Esophagus squamous epithelium (tissue), 5 donors: ENCODE results near the gene PTPRD. TPM values are rescaled to one million over a fixed set of nuclear protein-coding genes. Genes with fewer than 3 reads are reported as not detected.

ENCODE experiments used
- DNase-seq: peaks from one replicate; lab custom pipeline; 2025; lab: John Stamatoyannopoulos, UW
- H3K27ac ChIP-seq, 4 donors: fragments of 200-600 bp; sonication (generic); one replicate each; pipeline ENCODE4 v1.5.1; 2016 to 2019; ENCODE audit warnings: mild to moderate bottlenecking in 1 of 4
- H3K27me3 ChIP-seq, 4 donors: fragments of 200-600 bp; sonication (generic); 1 replicate in 3 of 4; 2 replicates in 1 of 4; pipeline versions ENCODE4 v1.5.1 to v1.6.0; 2017 to 2021; ENCODE audit warnings: antibody characterized with exemption in 1 of 4
- H3K36me3 ChIP-seq, 3 donors: fragments of 200-600 bp; sonication (generic); one replicate each; pipeline ENCODE4 v1.5.1; 2016 to 2019
- H3K4me1 ChIP-seq, 3 donors: fragments of 200-600 bp; sonication (generic); one replicate each; pipeline ENCODE4 v1.5.1; 2017 to 2019
- H3K4me3 ChIP-seq, 4 donors: fragments of 200-600 bp; sonication (generic); 1 replicate in 3 of 4; 2 replicates in 1 of 4; pipeline ENCODE4 v1.5.1; 2016 to 2019; ENCODE audit warnings: mild to moderate bottlenecking in 2 of 4, moderate library complexity in 1 of 4
- H3K9me3 ChIP-seq, 3 donors: fragments of 200-600 bp; sonication (generic); one replicate each; pipeline ENCODE4 v1.5.1; 2016 to 2019
- POLR2A ChIP-seq, 4 donors: fragments of 450-650 bp; IDR thresholded peaks; one replicate each; pipeline ENCODE4 v1.6.1; 2017; ENCODE audit warnings: antibody characterized with exemption in 4 of 4, mild to moderate bottlenecking in 4 of 4, moderate library complexity in 3 of 4
- WGBS, 2 donors: methylation state at CpG; one replicate each; pipeline ENCODE4 v1.1.5; 2018; 5-methylcytosine and 5-hydroxymethylcytosine counted together
- intact Hi-C: fragments of 100-400 bp; cut with DNase I; formaldehyde crosslinking; loops from one replicate; pipeline ENCODE4 v1.15.0; 2022
- total RNA-seq, 4 donors: library from RNA; depleted of rRNA; stranded (reverse); fragments of >200 nt; gene quantifications; one replicate each; pipeline ENCODE4 v1.1.0, GENCODE V29; 2016
- TF ChIP-seq, protein P1 (sequence below), 6 experiments: fragments of 450-650 bp in 4 of 6; fragments of 200-600 bp in 2 of 6; sonication (generic) in 2 of 6; IDR thresholded peaks; one replicate each; pipeline ENCODE4 v1.5.1; 2016 to 2019; ENCODE audit warnings: antibody characterized with exemption in 6 of 6, mild to moderate bottlenecking in 4 of 6, moderate library complexity in 4 of 6
- donor health status: DM: yes; HTN: yes; CAD: no.

The PTPRD gene
- total RNA-seq, 4 donors from 2014 or later: 0.23 to 16.3 (median 6.6) TPM

DNA sequence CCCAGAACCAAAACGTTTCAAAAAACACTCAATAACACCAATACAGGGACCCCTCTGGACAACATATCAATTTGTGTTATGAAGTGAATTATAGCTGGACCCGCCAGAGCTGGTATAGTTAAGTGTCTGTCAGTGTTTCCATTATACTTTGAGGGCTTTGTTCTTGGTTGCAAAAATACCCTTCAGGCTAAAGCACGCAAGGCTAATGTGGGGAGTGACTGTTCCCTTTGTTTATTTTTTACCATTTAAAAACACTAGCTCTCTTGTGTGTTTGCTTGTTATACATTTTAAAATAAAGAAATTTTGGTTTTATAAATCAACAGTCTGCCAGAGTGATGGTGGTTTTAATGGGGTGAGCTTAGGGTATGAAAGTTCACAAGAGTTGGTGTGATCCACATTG lies 859.5 kb downstream of the PTPRD start:
- Histone ChIP-seq H3K4me3 (no peak overlapping the region), H3K36me3 (no peaks in the 10 kb centered on the region), H3K27me3 (no peaks in the 10 kb centered on the region), H3K27ac (no peak overlapping the region), H3K9me3 (no peaks in the 10 kb centered on the region), H3K4me1 (no peaks in the 10 kb centered on the region)
- intact Hi-C loops: no loop called here
- no peak for TF ChIP-seq POLR2A (IDR thresholded peaks at IDR 0.05)
- TF ChIP-seq, protein P1, sequence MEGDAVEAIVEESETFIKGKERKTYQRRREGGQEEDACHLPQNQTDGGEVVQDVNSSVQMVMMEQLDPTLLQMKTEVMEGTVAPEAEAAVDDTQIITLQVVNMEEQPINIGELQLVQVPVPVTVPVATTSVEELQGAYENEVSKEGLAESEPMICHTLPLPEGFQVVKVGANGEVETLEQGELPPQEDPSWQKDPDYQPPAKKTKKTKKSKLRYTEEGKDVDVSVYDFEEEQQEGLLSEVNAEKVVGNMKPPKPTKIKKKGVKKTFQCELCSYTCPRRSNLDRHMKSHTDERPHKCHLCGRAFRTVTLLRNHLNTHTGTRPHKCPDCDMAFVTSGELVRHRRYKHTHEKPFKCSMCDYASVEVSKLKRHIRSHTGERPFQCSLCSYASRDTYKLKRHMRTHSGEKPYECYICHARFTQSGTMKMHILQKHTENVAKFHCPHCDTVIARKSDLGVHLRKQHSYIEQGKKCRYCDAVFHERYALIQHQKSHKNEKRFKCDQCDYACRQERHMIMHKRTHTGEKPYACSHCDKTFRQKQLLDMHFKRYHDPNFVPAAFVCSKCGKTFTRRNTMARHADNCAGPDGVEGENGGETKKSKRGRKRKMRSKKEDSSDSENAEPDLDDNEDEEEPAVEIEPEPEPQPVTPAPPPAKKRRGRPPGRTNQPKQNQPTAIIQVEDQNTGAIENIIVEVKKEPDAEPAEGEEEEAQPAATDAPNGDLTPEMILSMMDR (IDR thresholded peaks at IDR 0.05): no peak
- WGBS, 2 donors: 37 to 43% methylated on average over 3 of the region's 3 CpGs
- no peak for DNase-seq

DNA sequence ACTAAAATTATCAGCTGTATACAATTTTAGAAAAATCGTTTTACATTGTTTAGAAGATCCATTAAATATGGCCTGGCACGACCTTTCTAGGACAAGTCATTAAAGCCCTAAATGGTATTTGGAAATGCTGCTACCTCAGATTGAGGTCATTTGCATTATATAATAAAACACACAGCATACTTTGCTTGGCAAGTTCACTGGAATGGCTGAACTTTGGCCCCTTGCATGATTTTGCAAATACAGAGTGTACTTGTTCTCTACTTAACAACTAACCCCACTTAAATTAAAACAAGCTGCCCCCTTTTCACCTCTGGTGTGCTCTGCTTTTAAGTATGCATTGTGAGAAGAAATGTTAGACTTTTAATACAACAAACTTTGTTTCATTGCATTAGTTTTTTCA lies 860.1 kb downstream of the PTPRD start:
- TF ChIP-seq, protein P1 (IDR thresholded peaks at IDR 0.05): no peak
- TF ChIP-seq POLR2A (IDR thresholded peaks at IDR 0.05): no peak
- no peaks in the 10 kb centered on the region for H3K27me3 ChIP-seq
- H3K4me1 ChIP-seq: no peaks in the 10 kb centered on the region
- no peak for DNase-seq
- intact Hi-C loops: no loop called here
- no peaks in the 10 kb centered on the region for H3K36me3 ChIP-seq
- H3K27ac ChIP-seq: no peak overlapping the region
- no peak overlapping the region for H3K4me3 ChIP-seq
- H3K9me3 ChIP-seq: no peaks in the 10 kb centered on the region
- 44% methylated on average over 2 of the region's 2 CpGs for WGBS, 2 donors

DNA sequence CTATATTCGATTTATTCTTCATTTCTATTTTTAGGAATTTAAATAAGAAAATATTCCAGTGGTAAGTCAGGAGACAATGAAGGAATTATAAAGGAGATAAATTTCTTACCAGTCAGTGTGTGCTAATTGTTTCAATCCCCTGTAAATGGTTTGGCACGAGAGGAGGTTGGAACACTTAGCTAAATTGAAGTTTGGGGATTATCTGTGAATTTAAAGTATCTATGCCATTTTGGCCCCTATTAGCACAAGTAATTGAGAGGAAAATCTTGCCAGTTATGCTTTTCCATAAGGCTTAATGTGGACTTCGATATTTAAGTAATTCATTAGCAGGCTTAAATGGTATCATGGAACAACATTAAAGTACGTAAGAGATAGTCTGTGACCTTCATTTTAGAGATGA lies 860.8 kb downstream of the PTPRD start:
- Histone ChIP-seq H3K36me3 (no peaks in the 10 kb centered on the region), H3K27ac (no peak overlapping the region), H3K27me3 (no peaks in the 10 kb centered on the region), H3K9me3 (no peaks in the 10 kb centered on the region), H3K4me3 (no peak overlapping the region), H3K4me1 (no peaks in the 10 kb centered on the region)
- TF ChIP-seq POLR2A (IDR thresholded peaks at IDR 0.05): no peak
- TF ChIP-seq, protein P1 (IDR thresholded peaks at IDR 0.05): no peak
- DNase-seq: no peak
- WGBS, 2 donors: 71% methylated on average over 4 of the region's 4 CpGs
- intact Hi-C loops: no loop called here

DNA sequence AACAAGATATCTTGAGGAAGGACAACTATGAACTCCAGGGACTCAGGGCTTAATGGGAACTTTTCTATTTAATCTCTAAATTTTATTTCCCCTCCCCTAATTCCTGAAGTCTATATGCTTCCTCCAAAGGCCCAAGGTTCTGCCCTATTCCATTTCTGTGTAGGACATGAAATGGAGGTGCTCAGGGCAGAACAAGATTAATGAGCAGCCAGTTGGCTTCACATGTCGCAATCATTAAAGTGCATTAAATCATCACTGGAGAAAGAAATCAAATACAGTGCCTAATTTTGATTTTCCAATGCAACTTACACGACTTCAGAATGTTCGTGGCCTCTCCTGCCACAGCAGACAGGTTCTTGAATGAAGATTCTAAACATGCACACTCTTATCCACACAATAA lies 862.1 kb downstream of the PTPRD start:
- intact Hi-C loops: no loop called here
- Histone ChIP-seq H3K27me3 (no peaks in the 10 kb centered on the region), H3K9me3 (no peaks in the 10 kb centered on the region), H3K4me3 (no peak overlapping the region), H3K27ac (no peak overlapping the region), H3K36me3 (no peaks in the 10 kb centered on the region), H3K4me1 (no peaks in the 10 kb centered on the region)
- no peak for TF ChIP-seq POLR2A (IDR thresholded peaks at IDR 0.05)
- TF ChIP-seq, protein P1 (IDR thresholded peaks at IDR 0.05): no peak
- DNase-seq: no peak
- WGBS, 2 donors: 48 to 80% methylated on average over 3 of the region's 3 CpGs

DNA sequence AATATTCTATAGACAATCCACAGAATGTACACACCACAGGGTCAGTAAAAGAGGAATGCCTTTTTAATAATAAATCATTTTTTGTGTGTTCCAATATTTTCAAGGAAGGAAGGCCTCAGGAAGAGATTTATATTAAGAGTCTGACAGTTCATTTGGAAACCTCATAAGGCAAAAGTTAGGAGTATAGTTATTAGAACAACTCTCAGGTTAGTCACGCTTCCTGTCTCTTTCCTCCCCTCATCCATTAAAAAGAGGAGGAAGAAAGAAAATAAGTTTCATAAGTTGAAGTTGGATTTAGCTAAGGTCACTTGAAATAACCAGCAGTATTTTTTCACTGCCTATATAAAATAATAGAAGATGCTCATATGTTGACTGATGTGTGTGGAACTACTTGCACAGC lies 863.2 kb downstream of the PTPRD start:
- 81 to 100% methylated on average over 1 of the region's 1 CpG for WGBS, 2 donors
- H3K36me3 ChIP-seq: no peaks in the 10 kb centered on the region

More for the DNA sequence above, 863.2 kb downstream of the PTPRD start:
- H3K4me1 ChIP-seq: no peaks in the 10 kb centered on the region
- TF ChIP-seq POLR2A (IDR thresholded peaks at IDR 0.05): no peak
- TF ChIP-seq, protein P1 (IDR thresholded peaks at IDR 0.05): no peak
- no peaks in the 10 kb centered on the region for H3K9me3 ChIP-seq
- H3K27me3 ChIP-seq: no peaks in the 10 kb centered on the region
- no peak overlapping the region for H3K4me3 ChIP-seq
- no peak for DNase-seq
- H3K27ac ChIP-seq: no peak overlapping the region
- intact Hi-C loops: no loop called here
